HG03064 (cell line): ENCODE measurements around the gene ZNFX1.
"Not testable (repeated sequence)": the region's sequence is repeated elsewhere in the genome, so short reads cannot be mapped to it uniquely, and the experiment has no call there.

Experiments used
- ATAC-seq: cut with Tn5 transposase; IDR thresholded peaks from one replicate; pipeline ENCODE4 v1.9.1; 2021; ENCODE audit warnings: low read depth; ENCODE audit not compliant: unreplicated experiment

Gene ZNFX1

DNA sequence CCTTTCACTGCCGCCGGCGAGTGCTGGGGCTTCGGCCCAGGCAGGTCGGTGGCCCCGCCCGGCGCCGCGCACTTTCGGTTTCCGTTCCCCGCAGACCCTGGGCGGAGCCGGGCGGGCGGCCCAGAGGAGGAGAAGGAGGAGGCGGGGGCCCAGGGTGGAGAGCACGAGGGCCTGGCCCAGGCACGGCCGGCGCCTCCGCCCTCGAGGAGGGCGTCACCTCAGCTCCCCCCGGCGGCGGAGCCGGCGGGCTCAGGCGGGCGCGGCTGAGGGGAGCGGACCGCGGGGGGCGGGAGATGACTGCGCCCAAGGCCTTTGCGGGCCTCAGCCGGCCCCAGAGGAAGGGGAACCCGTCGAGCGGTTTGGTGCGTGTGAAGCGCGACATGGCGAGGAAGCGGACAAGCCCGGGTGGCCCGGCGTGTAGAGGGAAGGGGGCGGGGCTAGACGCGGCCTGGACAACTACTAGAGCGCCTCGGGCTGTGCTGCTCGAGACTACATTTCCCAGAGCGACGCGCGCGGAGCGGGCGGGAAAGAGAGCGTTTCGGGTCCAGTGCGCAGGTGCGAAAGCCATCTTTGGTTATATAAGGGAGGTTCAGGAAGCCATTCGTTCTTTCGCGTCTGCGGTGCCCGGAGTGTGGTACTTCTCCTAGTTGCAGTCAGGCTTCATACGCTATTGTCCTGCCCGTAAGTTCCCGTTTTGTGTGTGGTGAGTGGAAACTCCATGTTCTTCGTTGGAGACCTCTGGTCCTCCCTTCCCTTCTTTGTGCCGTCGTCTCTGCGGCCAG is at the start of gene ZNFX1:
TSS of gene ZNFX1 (minus strand) at position 22 of the 782 bp plus-strand sequence. CDS start 2,218 bp downstream, outside the sequence.
- peak; percentile 81 for ATAC-seq

DNA sequence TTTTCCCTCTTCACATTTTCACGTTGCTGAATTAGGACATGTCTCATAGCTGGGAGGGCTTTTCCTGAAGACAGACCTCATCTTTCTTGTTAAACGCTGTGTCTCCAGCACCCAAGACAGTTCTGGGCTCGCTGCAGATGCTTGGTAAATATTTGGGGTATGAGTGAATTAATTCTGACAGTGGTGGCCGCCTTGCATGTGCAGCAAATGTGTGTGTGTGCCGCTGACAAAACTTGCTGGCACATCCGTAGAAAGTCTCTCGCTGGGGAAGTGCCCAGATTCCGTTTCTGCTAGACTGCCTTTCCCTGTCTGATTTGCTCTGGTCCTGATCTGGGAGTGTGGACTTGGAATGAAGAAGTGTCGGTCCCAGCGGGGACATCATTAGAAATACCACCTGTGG is 48.2 kb upstream of the ZNFX1 start:
- no peak for ATAC-seq

DNA sequence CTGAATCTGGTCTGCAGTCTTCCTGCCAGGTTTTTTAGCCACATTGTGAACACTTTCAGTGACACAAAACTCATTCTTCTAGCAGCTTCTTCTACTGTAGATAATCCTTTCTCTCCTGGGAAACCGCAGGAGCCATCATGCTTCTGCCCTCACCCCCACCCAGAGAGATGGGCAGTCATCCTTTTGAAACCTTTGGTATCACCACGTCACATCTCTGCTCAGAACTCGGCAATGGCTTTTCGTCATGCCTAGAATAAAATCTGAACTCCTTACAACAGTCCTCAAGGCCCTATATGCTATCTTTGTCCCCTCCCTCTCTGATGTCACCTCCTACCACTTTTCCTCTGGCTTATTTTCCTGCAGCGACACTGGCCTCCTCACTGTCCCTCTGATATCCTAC is 46.4 kb upstream of the ZNFX1 start:
- ATAC-seq: no peak

DNA sequence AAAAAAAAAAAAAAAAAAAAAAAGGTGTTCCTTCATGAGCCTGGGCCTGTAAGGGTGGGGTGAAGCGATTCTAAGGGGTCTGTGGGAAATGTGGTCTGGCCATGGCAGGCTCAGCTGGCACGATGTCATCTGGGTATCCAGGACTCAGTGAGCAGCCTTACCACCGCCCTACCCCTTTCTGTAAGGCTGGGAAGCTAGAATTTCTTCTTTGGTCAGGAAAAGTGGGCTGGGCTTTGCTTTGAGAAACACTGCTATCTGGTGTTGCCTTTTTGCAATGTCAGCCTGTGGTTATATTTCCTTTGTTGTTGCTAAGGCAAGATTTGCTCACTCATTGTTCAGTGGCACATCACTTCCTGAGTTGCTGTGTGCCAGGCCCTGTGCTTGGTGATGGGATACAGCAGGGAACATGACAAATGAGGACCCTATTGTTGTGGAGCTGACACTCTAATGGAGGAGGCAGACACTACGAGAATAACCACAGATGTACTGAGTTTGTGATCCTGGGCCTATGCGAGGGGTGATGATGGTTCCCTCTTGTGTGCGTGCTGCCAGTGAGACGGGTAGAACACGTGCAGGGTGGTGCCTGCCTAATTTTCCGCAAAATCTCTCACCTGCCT is 45.9 kb upstream of the ZNFX1 start:
- no peak for ATAC-seq

DNA sequence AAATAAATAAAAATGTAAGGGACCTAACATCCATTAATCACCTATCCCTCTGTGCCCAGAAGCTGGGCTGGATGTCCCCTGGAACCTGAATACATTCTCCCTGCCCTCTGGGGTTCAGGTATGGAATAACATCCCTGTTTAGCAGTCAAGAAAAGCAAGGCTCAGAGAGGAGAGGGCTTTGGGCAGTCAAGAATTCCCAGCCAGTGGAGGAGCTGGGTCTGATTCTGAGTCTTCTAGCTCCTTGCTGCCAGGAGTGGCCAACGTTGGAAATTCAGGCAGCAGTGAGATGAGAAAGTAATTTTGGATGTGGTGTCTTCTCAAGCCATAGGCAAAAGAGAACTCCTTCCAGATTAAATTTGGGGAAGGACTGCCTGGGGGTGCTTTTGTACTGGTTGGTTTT is 42.6 kb upstream of the ZNFX1 start:
- ATAC-seq: no peak

DNA sequence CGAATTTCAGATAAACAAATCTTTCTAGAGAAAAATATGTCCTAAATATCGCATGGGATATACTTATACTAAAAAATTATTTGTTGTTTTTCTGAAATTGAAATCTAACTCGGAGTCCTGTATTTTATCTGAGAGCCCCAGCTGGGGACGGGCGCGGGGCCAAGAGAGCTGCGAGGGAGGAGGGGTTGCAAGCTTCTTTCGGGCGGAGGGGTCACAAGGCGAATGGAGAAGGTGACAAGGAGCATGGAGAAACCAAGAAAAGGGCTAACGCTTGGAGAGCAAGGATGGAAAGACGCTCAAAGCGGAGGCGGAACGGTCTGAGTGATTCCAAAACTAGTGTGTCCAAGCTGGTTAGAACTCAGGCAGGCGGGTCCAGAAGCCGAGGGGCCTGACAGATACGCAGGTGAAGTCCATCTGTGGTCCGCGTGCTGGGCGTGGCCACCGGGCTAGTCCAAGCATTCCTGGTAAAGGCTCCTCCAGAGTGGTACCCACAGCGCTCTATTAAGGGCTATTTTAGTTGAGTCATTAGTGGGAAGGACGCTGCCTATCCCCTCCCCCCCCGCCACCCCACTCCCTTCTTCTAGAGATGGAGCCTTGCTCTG is 41.5 kb upstream of the ZNFX1 start:
- ATAC-seq: no peak

- no peak for ATAC-seq
Observed at GRCh38 chr20:49318430-49319207, 40.8 kb upstream of the ZNFX1 start.

GRCh38 chr20:49318091-49318429 is 40.2 kb upstream of the ZNFX1 start:
- ATAC-seq: no peak

- ATAC-seq: no peak
Observed at GRCh38 chr20:49316704-49317103, 38.8 kb upstream of the ZNFX1 start.

- no peak for ATAC-seq
Observed at GRCh38 chr20:49315580-49315979, 37.7 kb upstream of the ZNFX1 start.

DNA sequence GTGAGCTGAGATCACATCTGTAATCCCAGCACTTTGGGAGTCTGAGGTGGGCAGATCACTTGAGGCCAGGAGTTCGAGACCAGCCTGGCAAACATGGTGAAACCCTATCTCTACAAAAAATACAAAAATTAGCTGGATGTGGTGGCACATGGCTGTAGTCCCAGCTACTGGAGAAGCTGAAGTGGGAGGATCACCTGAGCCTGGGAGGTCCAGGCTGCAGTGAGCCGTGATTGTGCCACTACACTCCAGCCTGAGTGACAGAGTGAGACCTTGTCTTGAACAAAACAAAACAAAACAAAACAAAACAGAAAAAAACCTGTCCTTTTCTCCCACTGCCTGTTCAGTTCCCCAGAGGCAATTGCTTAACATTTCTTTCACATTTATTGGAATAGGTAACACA is 36.2 kb upstream of the ZNFX1 start:
- not testable (repeated sequence) for ATAC-seq

DNA sequence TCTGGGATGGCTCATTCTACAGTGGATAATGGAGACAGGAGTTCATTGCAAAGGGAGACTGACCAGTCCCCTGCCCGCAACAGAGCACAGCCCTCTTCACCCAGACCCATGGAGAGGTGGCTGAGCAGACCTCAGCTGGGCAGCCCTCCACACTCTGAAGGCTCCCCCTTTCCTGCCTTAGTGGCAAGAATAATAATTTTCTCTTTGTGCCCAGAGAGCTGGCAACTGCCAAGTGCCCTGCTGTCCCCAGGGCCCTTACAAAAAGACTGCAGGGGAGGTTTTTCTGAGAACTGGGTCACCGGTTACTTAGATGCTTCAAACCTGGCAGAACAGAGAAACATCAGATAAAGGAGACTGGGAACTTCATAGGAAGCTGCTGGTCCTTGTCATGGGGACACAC is 35.4 kb upstream of the ZNFX1 start:
- no peak for ATAC-seq

DNA sequence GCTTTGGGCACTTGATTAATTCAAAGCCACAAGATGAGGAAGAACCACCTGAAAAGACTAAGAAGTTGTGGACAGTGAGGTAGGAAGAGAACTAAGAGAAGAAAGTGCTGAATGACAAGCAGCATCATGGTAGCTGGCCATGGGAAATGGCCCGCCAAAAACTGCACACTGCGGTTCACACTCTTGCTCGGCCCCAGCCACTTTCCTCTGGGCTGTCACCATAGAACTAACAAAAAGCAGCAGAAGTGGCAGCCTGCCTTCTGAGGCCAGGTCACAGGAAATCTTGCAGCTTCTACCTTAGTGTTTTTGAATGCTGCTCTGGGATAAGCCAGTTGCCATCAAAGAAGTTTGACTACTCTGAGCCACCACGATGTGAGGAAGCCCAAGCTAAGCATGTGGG is 34.8 kb upstream of the ZNFX1 start:
- no peak for ATAC-seq

GRCh38 chr20:49310705-49311104 is 32.8 kb upstream of the ZNFX1 start:
- ATAC-seq: no peak

DNA sequence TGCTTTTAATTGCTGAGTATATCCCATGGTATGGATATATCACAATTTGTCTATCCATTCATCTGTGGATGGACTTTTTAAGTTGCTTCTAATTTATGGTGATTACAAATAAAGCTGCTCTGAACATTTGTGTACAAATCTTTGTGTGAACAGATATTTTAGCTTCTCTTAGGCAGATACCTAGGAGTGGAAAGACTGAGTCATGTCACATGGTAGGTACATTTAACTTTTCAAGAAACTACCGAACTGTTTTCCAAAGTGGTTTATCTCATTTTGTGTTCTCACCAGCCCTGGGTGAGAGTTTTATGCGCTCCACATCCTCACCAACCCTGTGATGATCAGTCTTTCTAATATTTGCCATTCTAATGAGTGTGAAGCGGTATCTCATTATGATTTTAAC is 31.0 kb upstream of the ZNFX1 start:
- no peak for ATAC-seq

DNA sequence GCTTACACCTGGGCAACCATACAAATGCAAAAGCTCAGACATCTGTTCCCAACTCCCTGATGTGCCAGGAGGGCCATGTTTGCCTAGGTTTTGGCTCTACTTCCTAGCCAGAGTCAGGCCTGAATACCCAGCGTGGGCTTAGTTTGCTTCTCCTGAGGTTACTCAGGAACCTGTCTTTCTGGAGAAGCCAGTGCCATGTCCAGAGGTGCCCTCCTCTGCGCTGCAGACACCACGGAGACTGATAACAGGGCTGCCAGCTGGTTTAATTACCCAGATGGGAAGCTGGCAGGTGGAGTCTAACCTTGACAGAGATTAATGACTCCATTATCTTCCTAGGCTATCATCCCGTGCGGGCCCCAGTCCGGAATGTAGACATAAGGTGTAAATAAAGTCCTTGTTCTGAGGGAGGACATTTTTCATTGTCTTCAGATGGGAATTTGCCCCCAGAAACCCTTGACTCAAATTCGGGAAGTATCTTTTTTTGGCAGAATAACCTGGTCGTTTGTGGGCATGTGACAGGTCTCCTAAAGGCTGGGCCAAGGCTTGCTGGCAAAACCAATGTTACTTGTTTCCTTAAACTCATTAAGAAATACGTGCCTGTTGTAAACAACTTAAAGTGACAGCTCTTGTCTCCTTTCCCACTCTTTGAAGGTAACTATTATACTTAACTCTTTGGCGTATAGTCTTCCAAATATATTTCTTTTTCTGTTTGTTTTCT is 29.2 kb upstream of the ZNFX1 start:
- no peak for ATAC-seq

DNA sequence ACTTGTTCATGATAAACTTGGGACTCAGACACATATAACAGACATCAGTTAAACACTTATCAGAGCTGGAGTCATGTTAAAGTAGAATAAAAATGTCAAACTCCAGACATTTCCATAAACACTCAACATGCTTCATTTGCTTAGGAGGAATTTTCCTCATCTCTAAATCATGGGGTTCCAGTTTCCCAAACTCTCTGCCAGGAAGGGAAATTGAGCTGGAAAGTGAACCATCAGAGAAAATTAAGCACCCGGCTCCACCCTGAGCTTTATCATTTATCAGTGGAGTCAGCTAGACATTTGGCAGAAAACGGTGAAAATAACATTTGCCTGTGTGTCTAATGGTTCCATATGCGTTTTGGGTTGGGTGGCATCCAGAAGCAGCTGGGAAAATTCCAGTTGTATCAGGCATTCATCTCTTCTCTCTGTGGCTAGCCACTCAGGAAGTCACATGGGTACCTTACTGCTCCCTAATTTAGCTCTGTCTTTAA is 25.3 kb upstream of the ZNFX1 start:
- no peak for ATAC-seq

DNA sequence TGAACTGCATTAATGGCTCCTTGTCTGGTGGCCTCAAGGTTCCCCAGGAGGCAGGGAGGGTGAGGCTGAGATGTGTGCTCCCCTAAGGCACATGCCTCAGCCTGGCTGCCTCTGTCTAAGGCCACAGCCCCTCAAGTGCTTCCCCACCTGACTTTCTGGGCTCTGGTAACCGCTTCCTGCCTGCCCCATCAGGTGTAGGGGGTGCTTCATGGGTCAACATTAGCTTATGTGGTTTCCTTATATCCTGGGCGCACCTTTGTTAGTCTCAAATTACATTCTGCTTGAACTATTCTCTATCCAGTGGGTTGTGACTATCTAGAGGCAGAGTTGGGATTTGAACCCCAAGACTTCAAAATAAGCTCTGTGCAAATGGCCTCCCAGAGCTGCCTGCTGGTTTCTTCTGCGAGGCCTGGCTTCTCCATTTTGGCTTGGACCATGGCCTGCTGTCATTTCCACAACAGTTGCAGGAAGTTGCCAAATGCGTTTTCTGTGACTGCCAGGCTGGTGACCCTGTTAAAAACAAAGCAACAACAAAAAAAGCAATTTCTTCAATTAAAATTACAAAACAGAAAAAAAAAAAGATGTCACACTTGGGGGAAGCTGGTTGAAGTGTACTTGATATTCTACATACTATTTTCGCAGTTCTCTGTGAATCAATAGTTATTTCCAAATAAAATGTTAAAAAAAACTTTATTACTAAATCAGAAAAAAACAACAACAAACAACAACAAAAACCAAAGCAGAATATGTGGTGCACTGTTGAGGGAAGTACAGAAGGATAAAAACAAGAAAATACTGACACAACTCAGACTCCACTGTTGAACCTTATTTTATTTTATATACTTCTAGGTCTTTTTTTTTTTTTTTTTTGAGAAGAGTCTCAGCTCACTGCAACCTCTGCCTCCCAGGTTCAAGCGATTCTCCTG is 20.0 kb upstream of the ZNFX1 start:
- ATAC-seq: no peak

- ATAC-seq: not testable (repeated sequence)
Observed at GRCh38 chr20:49294002-49294654, 16.3 kb upstream of the ZNFX1 start.
